IMR-90 (cell line): ENCODE results near the gene RETREG1. TPM values are rescaled to one million over a fixed set of nuclear protein-coding genes. Genes with fewer than 3 reads are reported as not detected.
A peak's percentile ranks its signal among the peaks of the same experiment; 100 is the strongest.

Experiments used
- ATAC-seq: fragments of 200-7000 bp; cut with Tn5 transposase; 2 replicates; pipeline ENCODE4 v1.9.1; 2020; ENCODE audit warnings: low read depth, mild to moderate bottlenecking, moderate library complexity
- BruUV-seq: library from RNA; stranded (reverse); fragments of 400-500 nt; replicated peaks from 2 replicates; lab custom pipeline; 2021; lab: Mats Ljungman, UMichigan
- CTCF ChIA-PET: fragments of 300-600 bp; formaldehyde crosslinking; extraction: SDS; loops from one replicate; lab custom pipeline; 2021; ENCODE audit warnings: antibody characterized with exemption; lab: Yijun Ruan, JAX
- POLR2A ChIA-PET: fragments of 300-600 bp; sonication (Branson Sonifier 250); formaldehyde crosslinking; loops from one replicate; lab custom pipeline; 2022; ENCODE audit warnings: antibody characterized with exemption; ENCODE audit not compliant: unreplicated experiment; lab: Charles Lee
- DNase-seq: peaks from one replicate; pipeline ENCODE4 v3.0.0; 2013
- H2AFZ ChIP-seq: replicated peaks from 2 replicates; pipeline ENCODE3; 2013; ENCODE audit warnings: low read length, mild to moderate bottlenecking; ENCODE audit not compliant: poor library complexity
- H2AK5ac ChIP-seq: 2 replicates; pipeline ENCODE4 v1.6.1; 2013; ENCODE audit warnings: low read depth, low read length, inconsistent platforms
- H2AK9ac ChIP-seq: replicated peaks from 2 replicates; pipeline ENCODE3; 2013; ENCODE audit warnings: mild to moderate bottlenecking, low read depth, low read length, moderate library complexity; ENCODE audit not compliant: poor library complexity
- H2BK120ac ChIP-seq: 2 replicates; pipeline ENCODE4 v1.6.1; 2013; ENCODE audit warnings: low read depth, low read length, inconsistent platforms
- H2BK15ac ChIP-seq: 3 replicates; pipeline ENCODE4 v1.6.1; 2013; ENCODE audit warnings: low read depth, low read length, inconsistent platforms
- H2BK20ac ChIP-seq: 2 replicates; pipeline ENCODE4 v1.6.1; 2013; ENCODE audit warnings: low read depth, mild to moderate bottlenecking, inconsistent platforms, low read length, moderate library complexity
- H2BK5ac ChIP-seq: 2 replicates; pipeline ENCODE4 v1.6.1; 2013; ENCODE audit warnings: mild to moderate bottlenecking, low read depth, low read length, inconsistent platforms; ENCODE audit not compliant: poor library complexity, severe bottlenecking
- H3K14ac ChIP-seq: replicated peaks from 2 replicates; pipeline ENCODE4 v1.6.1; 2013; ENCODE audit warnings: low read depth, low read length, inconsistent platforms
- H3K18ac ChIP-seq: 2 replicates; pipeline ENCODE4 v1.6.1; 2013; ENCODE audit warnings: low read depth, low read length, control low read depth
- H3K23ac ChIP-seq: 2 replicates; pipeline ENCODE4 v1.6.1; 2013; ENCODE audit warnings: low read depth, low read length, inconsistent platforms
- H3K27ac ChIP-seq: 2 replicates; pipeline ENCODE4 v1.5.1; 2013; ENCODE audit warnings: mild to moderate bottlenecking, control low read depth, low read length; ENCODE audit not compliant: insufficient read depth
- H3K27me3 ChIP-seq: 2 replicates; pipeline ENCODE4 v1.6.1; 2013; ENCODE audit warnings: low read length; ENCODE audit not compliant: control insufficient read depth, insufficient read depth
- H3K36me3 ChIP-seq: 2 replicates; pipeline ENCODE4 v1.6.1; 2013; ENCODE audit warnings: low read length, mixed read lengths; ENCODE audit not compliant: control insufficient read depth, insufficient read depth
- H3K4ac ChIP-seq: 2 replicates; pipeline ENCODE4 v1.6.1; 2013; ENCODE audit warnings: low read depth, low read length, inconsistent platforms
- H3K4me1 ChIP-seq: 2 replicates; pipeline ENCODE4 v1.6.1; 2013; ENCODE audit warnings: low read length, mixed read lengths; ENCODE audit not compliant: control insufficient read depth, insufficient read depth
- H3K4me2 ChIP-seq: 2 replicates; pipeline ENCODE4 v1.6.1; 2013; ENCODE audit warnings: low read depth, mild to moderate bottlenecking, control low read depth, low read length, moderate library complexity
- H3K4me3 ChIP-seq: 2 replicates; pipeline ENCODE4 v1.5.1; 2013; ENCODE audit warnings: low read depth, mild to moderate bottlenecking, control low read depth, low read length, moderate library complexity; ENCODE audit not compliant: insufficient read depth
- H3K56ac ChIP-seq: 2 replicates; pipeline ENCODE4 v1.6.1; 2013; ENCODE audit warnings: low read length, inconsistent platforms; ENCODE audit not compliant: insufficient read depth; ENCODE audit errors: extremely low read depth
- H3K79me1 ChIP-seq, 2 experiments: 2 replicates each; pipeline ENCODE4 v1.6.1; 2013; ENCODE audit warnings: low read length in 2 of 2, inconsistent platforms in 1 of 2, low read depth in 1 of 2
- H3K9ac ChIP-seq: 2 replicates; pipeline ENCODE4 v1.6.1; 2013; ENCODE audit warnings: low read depth, low read length, control low read depth
- H3K9me1 ChIP-seq: 2 replicates; pipeline ENCODE4 v1.6.1; 2013; ENCODE audit warnings: low read length, inconsistent platforms; ENCODE audit not compliant: insufficient read depth
- H3K9me3 ChIP-seq: 2 replicates; pipeline ENCODE4 v1.6.1; 2013; ENCODE audit warnings: low read length; ENCODE audit not compliant: control insufficient read depth, insufficient read depth
- H4K20me1 ChIP-seq: 2 replicates; pipeline ENCODE4 v1.6.1; 2013; ENCODE audit warnings: low read length, inconsistent platforms; ENCODE audit not compliant: insufficient read depth
- H4K5ac ChIP-seq: 2 replicates; pipeline ENCODE4 v1.6.1; 2013; ENCODE audit warnings: mild to moderate bottlenecking, low read depth, low read length, control low read depth
- H4K8ac ChIP-seq, 2 experiments: 2 replicates each; pipeline ENCODE4 v1.6.1; 2013; ENCODE audit warnings: low read depth in 2 of 2, low read length in 2 of 2, control low read depth in 1 of 2, inconsistent platforms in 1 of 2
- H4K91ac ChIP-seq: 2 replicates; pipeline ENCODE4 v1.6.1; 2013; ENCODE audit warnings: low read depth, low read length, inconsistent platforms; ENCODE audit not compliant: insufficient read depth
- BHLHE40 ChIP-seq: fragments of 150-350 bp; IDR thresholded peaks from 2 replicates; pipeline ENCODE4 v1.6.1; 2016; ENCODE audit warnings: mild to moderate bottlenecking, low read depth, low read length
- CHD1 ChIP-seq: IDR thresholded peaks from 2 replicates; pipeline ENCODE4 v1.6.1; 2012; ENCODE audit warnings: low read depth, low read length, improper control_type of control experiment
- FOS ChIP-seq: fragments of 150-350 bp; IDR thresholded peaks from 2 replicates; pipeline ENCODE4 v1.6.1; 2016; ENCODE audit warnings: low read depth, low read length
- MAFK ChIP-seq: IDR thresholded peaks from 2 replicates; pipeline ENCODE4 v1.6.1; 2012; ENCODE audit warnings: low read depth, low read length, improper control_type of control experiment
- MAZ ChIP-seq: IDR thresholded peaks from 2 replicates; pipeline ENCODE4 v1.6.1; 2012; ENCODE audit warnings: low read depth, mild to moderate bottlenecking, low read length, improper control_type of control experiment, moderate library complexity, borderline replicate concordance
- POLR2A ChIP-seq: IDR thresholded peaks from 2 replicates; pipeline ENCODE4 v1.6.1; 2012; ENCODE audit warnings: mild to moderate bottlenecking, low read depth, low read length
- RAD21 ChIP-seq: IDR thresholded peaks from 2 replicates; pipeline ENCODE4 v1.6.1; 2012; ENCODE audit warnings: low read length, improper control_type of control experiment
- RFX5 ChIP-seq: IDR thresholded peaks from 2 replicates; pipeline ENCODE4 v1.8.0; 2012; ENCODE audit warnings: low read depth, mild to moderate bottlenecking, low read length, moderate library complexity
- WGBS, 2 experiments: methylation state at CpG; one replicate each; pipeline versions ENCODE4 v1.1.5 to v1.1.7; 2013; ENCODE audit warnings: missing lambda C conversion rate in 2 of 2; ENCODE audit not compliant: insufficient read length in 1 of 2; ENCODE audit errors: extremely low coverage in 2 of 2; 5-methylcytosine and 5-hydroxymethylcytosine counted together
- dilution Hi-C: fragments of 300-500 bp; cut with HindIII; formaldehyde crosslinking; loops from one replicate; pipeline ENCODE4 v1.14.3; 2018; ENCODE audit warnings: low sequenced_read_pairs; ENCODE audit not compliant: unreplicated experiment
- in situ Hi-C: fragments of 300-500 bp; cut with MboI; formaldehyde crosslinking; loops from 3 replicates; pipeline ENCODE4 v1.14.3; 2019; ENCODE audit warnings: low sequenced_read_pairs, inconsistent platforms, mixed read lengths
- intact Hi-C: fragments of 100-400 bp; cut with micrococcal nuclease; formaldehyde crosslinking; loops from 2 replicates; pipeline ENCODE4 v1.10.0; 2022
- polyA plus RNA-seq, 3 experiments: library from polyadenylated mRNA; depleted of rRNA; stranded (reverse); fragments of >200 nt; gene quantifications; 2 replicates each; pipeline ENCODE4 v1.2.3, GENCODE V29; 2012; ENCODE audit warnings: low replicate concordance in 1 of 3
- total RNA-seq: library from RNA; depleted of rRNA; stranded (reverse); fragments of >200 nt; gene quantifications from 2 replicates; pipeline ENCODE4 v1.2.3, GENCODE V29; 2012
- TF ChIP-seq, protein P1 (sequence below): fragments of 150-350 bp; IDR thresholded peaks from 2 replicates; pipeline ENCODE4 v1.6.1; 2016; ENCODE audit warnings: low read depth, mild to moderate bottlenecking, low read length, moderate library complexity, borderline replicate concordance
- TF ChIP-seq, protein P2 (sequence below): fragments of 150-350 bp; IDR thresholded peaks from 2 replicates; pipeline ENCODE4 v1.6.1; 2017; ENCODE audit warnings: mild to moderate bottlenecking, antibody characterized with exemption, low read length, low read depth

The RETREG1 gene
- total and polyA plus RNA-seq, 2 of the 4 experiments (the other 2 are of a cell fraction) = not detected

DNA sequence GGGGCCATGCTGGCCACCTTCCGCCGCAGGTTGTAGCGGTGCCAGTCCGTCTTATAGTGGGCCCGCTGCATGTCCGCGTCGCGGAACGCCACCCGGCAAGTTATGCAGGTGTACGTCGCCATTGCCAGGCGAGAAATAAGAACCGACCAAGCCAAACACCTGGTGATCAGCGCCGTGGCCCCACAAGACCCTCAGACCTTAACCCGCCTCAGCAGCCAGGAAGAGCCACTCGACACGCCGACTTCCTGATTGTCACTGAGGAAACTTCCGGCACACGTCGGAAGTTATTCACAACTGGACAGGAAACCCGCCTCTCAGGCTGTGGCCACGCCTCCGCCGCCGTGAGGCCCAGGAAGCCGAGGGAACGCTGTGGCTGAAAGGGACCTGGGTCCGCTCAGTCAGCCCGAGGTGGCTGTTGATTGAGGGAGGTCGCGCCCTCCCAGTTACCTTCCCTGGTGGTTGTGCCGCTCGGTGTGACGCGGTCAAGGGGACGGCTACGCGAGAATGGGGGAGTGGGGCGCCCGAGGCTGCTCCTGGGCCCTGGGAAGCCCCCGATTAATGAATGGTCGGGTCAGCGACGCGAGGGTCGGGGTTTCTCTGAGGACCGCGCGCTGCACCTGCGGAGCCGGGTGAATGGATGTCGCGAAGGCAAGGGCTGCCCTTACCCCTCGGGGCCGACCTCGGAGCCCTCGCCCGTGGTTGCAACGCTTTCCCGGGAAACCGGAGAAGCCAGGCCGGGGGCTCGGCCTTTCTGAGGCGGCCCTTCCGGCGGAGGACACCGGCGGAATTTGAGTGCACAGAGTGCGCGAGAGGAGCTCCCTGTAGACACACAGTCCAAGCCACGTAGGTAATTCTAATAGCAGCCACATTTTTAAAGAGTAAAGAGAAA, 151.0 kb downstream of the RETREG1 start, which contains the start of gene ZNF622:
Gene ZNF622 (minus strand): TSS at position 257 of the 889 bp plus-strand sequence. CDS start 135 bp downstream, at position 122.
- intact Hi-C loops = loop anchor here (10.0 kb wide), 1 partner anchor 729 kb away; no protein-coding TSS in a partner anchor
- Histone ChIP-seq H3K9me1 (peaks cover 13% of the 10 kb centered on the region; the same call in 1 of the 2 replicates), H3K4me1 (peaks cover 19% of the 10 kb centered on the region), H3K18ac (peak within 1 kb of the TSS; percentile 55), H2BK20ac (no peak within 1 kb of the TSS), H2AFZ (peak within 1 kb of the TSS; percentile 99), H2BK5ac (peak within 1 kb of the TSS; percentile 89), H3K27ac (peak within 1 kb of the TSS; percentile 87), H4K8ac (peak within 1 kb of the TSS; percentile 75 to 96; a peak in 3 of 4 replicates), H3K4ac (peak within 1 kb of the TSS; percentile 95), H2AK5ac (peak within 1 kb of the TSS; percentile 85), H4K20me1 (peaks cover 24% of the 10 kb centered on the region), H3K4me3 (peak within 1 kb of the TSS; percentile 88), H3K4me2 (peak within 1 kb of the TSS; percentile 97), H3K56ac (peak within 1 kb of the TSS; percentile 71), H3K9ac (peak within 1 kb of the TSS; percentile 96), H3K36me3 (peaks cover 11% of the 10 kb centered on the region), H4K91ac (peak within 1 kb of the TSS; percentile 76), H3K9me3 (no peaks in the 10 kb centered on the region), H4K5ac (peak within 1 kb of the TSS; percentile 79), H3K23ac (peak within 1 kb of the TSS; percentile 84), H2BK15ac (no peak within 1 kb of the TSS), H2BK120ac (peak within 1 kb of the TSS; percentile 75; the same call in 1 of the 2 replicates), H3K14ac (peak within 1 kb of the TSS; percentile 92), H3K27me3 (no peaks in the 10 kb centered on the region), H2AK9ac (peak within 1 kb of the TSS; percentile 94), H3K79me1 (peaks cover 7 to 76% of the 10 kb centered on the region in 2 experiments; a peak in 3 of 4 replicates)
- ChIA-PET CTCF (no interaction called here), POLR2A (no interaction called here)
- ATAC-seq = peak; percentile 73
- 0% methylated on average over 20 of the region's 75 CpGs; no CpG with 5 or more reads in 1 of the 2 experiments for WGBS, 2 experiments
- in situ Hi-C loops = no loop called here
- DNase-seq = peak; percentile 88
- TSS peak; percentile 51 for BruUV-seq
- TF ChIP-seq BHLHE40 = no peak
- TF ChIP-seq RFX5 = no peak
- TF ChIP-seq RAD21 = no peak
- TF ChIP-seq CHD1 = no peak
- TF ChIP-seq MAFK = no peak
- peak; percentile 56; the same call in 1 of the 2 replicates for TF ChIP-seq MAZ
- TF ChIP-seq, protein P1, sequence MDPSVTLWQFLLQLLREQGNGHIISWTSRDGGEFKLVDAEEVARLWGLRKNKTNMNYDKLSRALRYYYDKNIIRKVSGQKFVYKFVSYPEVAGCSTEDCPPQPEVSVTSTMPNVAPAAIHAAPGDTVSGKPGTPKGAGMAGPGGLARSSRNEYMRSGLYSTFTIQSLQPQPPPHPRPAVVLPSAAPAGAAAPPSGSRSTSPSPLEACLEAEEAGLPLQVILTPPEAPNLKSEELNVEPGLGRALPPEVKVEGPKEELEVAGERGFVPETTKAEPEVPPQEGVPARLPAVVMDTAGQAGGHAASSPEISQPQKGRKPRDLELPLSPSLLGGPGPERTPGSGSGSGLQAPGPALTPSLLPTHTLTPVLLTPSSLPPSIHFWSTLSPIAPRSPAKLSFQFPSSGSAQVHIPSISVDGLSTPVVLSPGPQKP = no peak
- TF ChIP-seq, protein P2, sequence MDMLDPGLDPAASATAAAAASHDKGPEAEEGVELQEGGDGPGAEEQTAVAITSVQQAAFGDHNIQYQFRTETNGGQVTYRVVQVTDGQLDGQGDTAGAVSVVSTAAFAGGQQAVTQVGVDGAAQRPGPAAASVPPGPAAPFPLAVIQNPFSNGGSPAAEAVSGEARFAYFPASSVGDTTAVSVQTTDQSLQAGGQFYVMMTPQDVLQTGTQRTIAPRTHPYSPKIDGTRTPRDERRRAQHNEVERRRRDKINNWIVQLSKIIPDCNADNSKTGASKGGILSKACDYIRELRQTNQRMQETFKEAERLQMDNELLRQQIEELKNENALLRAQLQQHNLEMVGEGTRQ = 0 out of 2 replicates have a peak, but pooled peaks have one; percentile 3
- no peak for TF ChIP-seq FOS
- TF ChIP-seq POLR2A = peak; percentile 89
- dilution Hi-C loops = no loop called here
